GM12878 (cell line): ENCODE measurements around the gene ITGA7. TPM values are rescaled to one million over a fixed set of nuclear protein-coding genes. Genes with fewer than 3 reads are reported as not detected.
A peak's percentile ranks its signal among the peaks of the same experiment; 100 is the strongest.

Source experiments
- ASH2L ChIP-seq: fragments of 300-600, 200-600 bp; sonication (generic); IDR thresholded peaks from 2 replicates; pipeline ENCODE4 v1.6.1; 2017; ENCODE audit warnings: low read depth, mild to moderate bottlenecking, borderline replicate concordance
- DPF2 ChIP-seq: fragments of 450-650 bp; IDR thresholded peaks from 2 replicates; pipeline ENCODE4 v1.6.1; 2017; ENCODE audit warnings: mild to moderate bottlenecking
- FOXM1 ChIP-seq: IDR thresholded peaks from 2 replicates; pipeline ENCODE4 v1.6.1; 2012; ENCODE audit warnings: low read depth, mild to moderate bottlenecking, inconsistent platforms, low read length, moderate library complexity
- HDGF ChIP-seq: fragments of 450-650 bp; IDR thresholded peaks from 2 replicates; pipeline ENCODE4 v1.6.1; 2016; ENCODE audit warnings: antibody characterized with exemption
- IKZF1 ChIP-seq: fragments of 450-650 bp; conservative IDR thresholded peaks from 2 replicates; pipeline ENCODE4 v1.6.1; 2017; ENCODE audit warnings: antibody characterized with exemption, mild to moderate bottlenecking
- IRF4 ChIP-seq: IDR thresholded peaks from 2 replicates; pipeline ENCODE4 v1.6.1; 2011; ENCODE audit warnings: low read depth, low read length
- MLLT1 ChIP-seq: fragments of 450-650 bp; IDR thresholded peaks from 2 replicates; pipeline ENCODE4 v1.6.1; 2016; ENCODE audit warnings: mild to moderate bottlenecking
- NBN ChIP-seq: fragments of 450-650 bp; IDR thresholded peaks from 2 replicates; pipeline ENCODE4 v1.6.1; 2016
- NFXL1 ChIP-seq: fragments of 450-650 bp; IDR thresholded peaks from 2 replicates; pipeline ENCODE4 v1.6.1; 2017; ENCODE audit warnings: antibody characterized with exemption, mild to moderate bottlenecking, borderline replicate concordance
- NR2C1 ChIP-seq: fragments of 450-650 bp; IDR thresholded peaks from 2 replicates; pipeline ENCODE4 v1.6.1; 2017; ENCODE audit warnings: antibody characterized with exemption, mild to moderate bottlenecking, moderate library complexity
- PML ChIP-seq: IDR thresholded peaks from 2 replicates; pipeline ENCODE4 v1.6.1; 2012; ENCODE audit warnings: low read length, inconsistent platforms
- POLR2AphosphoS5 ChIP-seq: IDR thresholded peaks from 2 replicates; pipeline ENCODE4 v1.6.1; 2011; ENCODE audit warnings: mild to moderate bottlenecking, low read length, inconsistent platforms
- RCOR1 ChIP-seq: conservative IDR thresholded peaks from 2 replicates; pipeline ENCODE4 v1.6.1; 2012; ENCODE audit warnings: low read depth, low read length, improper control_type of control experiment
- RELB ChIP-seq: fragments of 450-650 bp; IDR thresholded peaks from 2 replicates; pipeline ENCODE4 v1.6.1; 2017; ENCODE audit warnings: low read depth, mild to moderate bottlenecking, moderate library complexity
- SMARCA5 ChIP-seq: fragments of 450-650 bp; IDR thresholded peaks from 2 replicates; pipeline ENCODE4 v1.6.1; 2017; ENCODE audit warnings: mild to moderate bottlenecking
- STAT3 ChIP-seq: IDR thresholded peaks from 2 replicates; pipeline ENCODE4 v1.6.1; 2011; ENCODE audit warnings: low read depth, low read length, improper control_type of control experiment
- SUPT20H ChIP-seq: IDR thresholded peaks from 2 replicates; pipeline ENCODE4 v1.6.1; 2011; ENCODE audit warnings: low read depth, mild to moderate bottlenecking, low read length, moderate library complexity, borderline replicate concordance; ENCODE audit not compliant: control insufficient read depth
- TARDBP ChIP-seq: IDR thresholded peaks from 2 replicates; pipeline ENCODE4 v1.6.1; 2016; ENCODE audit warnings: borderline replicate concordance
- TCF7 ChIP-seq: IDR thresholded peaks from 2 replicates; pipeline ENCODE4 v1.6.1; 2014; ENCODE audit warnings: antibody characterized with exemption, borderline replicate concordance
- YBX1 ChIP-seq: fragments of 450-650 bp; IDR thresholded peaks from 2 replicates; pipeline ENCODE4 v1.6.1; 2016; ENCODE audit warnings: antibody characterized with exemption
- ZBTB40 ChIP-seq: fragments of 450-650 bp; IDR thresholded peaks from 2 replicates; pipeline ENCODE4 v1.6.1; 2016; ENCODE audit warnings: mild to moderate bottlenecking, moderate library complexity, borderline replicate concordance
- ZNF687 ChIP-seq: fragments of 450-650 bp; IDR thresholded peaks from 2 replicates; pipeline ENCODE4 v1.6.1; 2017; ENCODE audit warnings: mild to moderate bottlenecking, moderate library complexity
- polyA plus RNA-seq, 11 experiments: library from polyadenylated mRNA; depleted of rRNA in 4 of 11; unstranded in 6 of 11; stranded (reverse) in 5 of 11; fragments of >200 nt; fragmentation: Nextera tagmentation in 4 of 11; fragmentation: Illumina TruSeq in 1 of 11; extraction: Ambion mirVana in 4 of 11; extraction: Trizol in 1 of 11; gene quantifications; 1 replicate in 1 of 11; 2 replicates in 10 of 11; pipeline versions ENCODE4 v1.2.1 to v1.2.3, GENCODE V29; 2011 to 2016; ENCODE audit warnings: inconsistent platforms in 2 of 11, missing spikeins in 2 of 11, low read depth in 1 of 11
- total RNA-seq, 4 experiments: library from RNA; depleted of rRNA in 3 of 4; stranded (reverse); fragments of >200 nt in 3 of 4; fragmentation: Illumina TruSeq in 1 of 4; extraction: Trizol in 1 of 4; gene quantifications; 2 replicates each; pipeline versions ENCODE4 v1.2.1 to v1.2.3, GENCODE V29; 2013 to 2021

Gene ITGA7
- total and polyA plus RNA-seq, 10 of the 15 experiments (the other 5 are each of a cell fraction or from before 2014, with no cell fraction given): 0.18 to 5.1 (median 1.5) TPM

DNA sequence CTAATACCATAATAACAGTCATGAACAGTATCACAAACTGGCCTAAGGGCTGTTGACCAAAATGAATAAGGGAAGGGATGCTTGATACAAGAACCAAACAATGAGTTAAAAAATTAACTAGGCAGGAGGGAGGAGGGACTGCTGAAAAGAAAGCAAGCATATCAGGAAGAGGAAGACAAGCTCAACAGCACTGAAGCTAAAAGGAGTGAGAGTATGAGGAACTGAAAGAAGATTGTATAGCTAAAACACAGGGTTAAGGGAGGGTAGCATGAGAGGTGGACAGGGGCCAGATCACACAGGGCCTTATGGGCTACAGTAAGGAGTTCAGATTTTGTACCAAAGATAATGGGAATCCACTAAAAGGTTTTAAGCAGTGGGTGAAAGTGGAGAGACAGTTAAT, 34.1 kb downstream of the ITGA7 start (continued):
- TF ChIP-seq ZBTB40 (no peak), YBX1 (no peak), DPF2 (peak; percentile 17; the same call in 1 of the 2 replicates), TARDBP (no peak), HDGF (0 out of 2 replicates have a peak, but pooled peaks have one; percentile 20), SUPT20H (no peak), NBN (peak; percentile 71), RELB (peak; percentile 35; the same call in 1 of the 2 replicates), NFXL1 (no peak), PML (no peak), ASH2L (no peak), ZNF687 (0 out of 2 replicates have a peak, but pooled peaks have one; percentile 36), STAT3 (no peak), SMARCA5 (0 out of 2 replicates have a peak, but pooled peaks have one; percentile 43), FOXM1 (no peak), IKZF1 (peak; percentile 28; the same call in 1 of the 2 replicates), NR2C1 (no peak), POLR2AphosphoS5 (no peak), RCOR1 (no peak), IRF4 (peak; percentile 79; the same call in 1 of the 2 replicates), TCF7 (no peak), MLLT1 (0 out of 2 replicates have a peak, but pooled peaks have one; percentile 28)
